IMR-90 (cell line): ENCODE results near the gene SUSD6. TPM values are rescaled to one million over a fixed set of nuclear protein-coding genes. Genes with fewer than 3 reads are reported as not detected.
A peak's percentile ranks its signal among the peaks of the same experiment; 100 is the strongest.

Source experiments
- ATAC-seq: fragments of 200-7000 bp; cut with Tn5 transposase; 2 replicates; pipeline ENCODE4 v1.9.1; 2020; ENCODE audit warnings: low read depth, mild to moderate bottlenecking, moderate library complexity
- BruUV-seq: library from RNA; stranded (reverse); fragments of 400-500 nt; replicated peaks from 2 replicates; lab custom pipeline; 2021; lab: Mats Ljungman, UMichigan
- CTCF ChIA-PET: fragments of 300-600 bp; formaldehyde crosslinking; extraction: SDS; loops from one replicate; lab custom pipeline; 2021; ENCODE audit warnings: antibody characterized with exemption; lab: Yijun Ruan, JAX
- POLR2A ChIA-PET: fragments of 300-600 bp; sonication (Branson Sonifier 250); formaldehyde crosslinking; loops from one replicate; lab custom pipeline; 2022; ENCODE audit warnings: antibody characterized with exemption; ENCODE audit not compliant: unreplicated experiment; lab: Charles Lee
- DNase-seq: peaks from one replicate; pipeline ENCODE4 v3.0.0; 2013
- H2AFZ ChIP-seq: replicated peaks from 2 replicates; pipeline ENCODE3; 2013; ENCODE audit warnings: low read length, mild to moderate bottlenecking; ENCODE audit not compliant: poor library complexity
- H2AK5ac ChIP-seq: 2 replicates; pipeline ENCODE4 v1.6.1; 2013; ENCODE audit warnings: low read depth, low read length, inconsistent platforms
- H2AK9ac ChIP-seq: replicated peaks from 2 replicates; pipeline ENCODE3; 2013; ENCODE audit warnings: mild to moderate bottlenecking, low read depth, low read length, moderate library complexity; ENCODE audit not compliant: poor library complexity
- H2BK120ac ChIP-seq: 2 replicates; pipeline ENCODE4 v1.6.1; 2013; ENCODE audit warnings: low read depth, low read length, inconsistent platforms
- H2BK15ac ChIP-seq: 3 replicates; pipeline ENCODE4 v1.6.1; 2013; ENCODE audit warnings: low read depth, low read length, inconsistent platforms
- H2BK20ac ChIP-seq: 2 replicates; pipeline ENCODE4 v1.6.1; 2013; ENCODE audit warnings: low read depth, mild to moderate bottlenecking, inconsistent platforms, low read length, moderate library complexity
- H2BK5ac ChIP-seq: 2 replicates; pipeline ENCODE4 v1.6.1; 2013; ENCODE audit warnings: mild to moderate bottlenecking, low read depth, low read length, inconsistent platforms; ENCODE audit not compliant: poor library complexity, severe bottlenecking
- H3K14ac ChIP-seq: replicated peaks from 2 replicates; pipeline ENCODE4 v1.6.1; 2013; ENCODE audit warnings: low read depth, low read length, inconsistent platforms
- H3K18ac ChIP-seq: 2 replicates; pipeline ENCODE4 v1.6.1; 2013; ENCODE audit warnings: low read depth, low read length, control low read depth
- H3K23ac ChIP-seq: 2 replicates; pipeline ENCODE4 v1.6.1; 2013; ENCODE audit warnings: low read depth, low read length, inconsistent platforms
- H3K27ac ChIP-seq: 2 replicates; pipeline ENCODE4 v1.5.1; 2013; ENCODE audit warnings: mild to moderate bottlenecking, control low read depth, low read length; ENCODE audit not compliant: insufficient read depth
- H3K27me3 ChIP-seq: 2 replicates; pipeline ENCODE4 v1.6.1; 2013; ENCODE audit warnings: low read length; ENCODE audit not compliant: control insufficient read depth, insufficient read depth
- H3K36me3 ChIP-seq: 2 replicates; pipeline ENCODE4 v1.6.1; 2013; ENCODE audit warnings: low read length, mixed read lengths; ENCODE audit not compliant: control insufficient read depth, insufficient read depth
- H3K4ac ChIP-seq: 2 replicates; pipeline ENCODE4 v1.6.1; 2013; ENCODE audit warnings: low read depth, low read length, inconsistent platforms
- H3K4me1 ChIP-seq: 2 replicates; pipeline ENCODE4 v1.6.1; 2013; ENCODE audit warnings: low read length, mixed read lengths; ENCODE audit not compliant: control insufficient read depth, insufficient read depth
- H3K4me2 ChIP-seq: 2 replicates; pipeline ENCODE4 v1.6.1; 2013; ENCODE audit warnings: low read depth, mild to moderate bottlenecking, control low read depth, low read length, moderate library complexity
- H3K4me3 ChIP-seq: 2 replicates; pipeline ENCODE4 v1.5.1; 2013; ENCODE audit warnings: low read depth, mild to moderate bottlenecking, control low read depth, low read length, moderate library complexity; ENCODE audit not compliant: insufficient read depth
- H3K56ac ChIP-seq: 2 replicates; pipeline ENCODE4 v1.6.1; 2013; ENCODE audit warnings: low read length, inconsistent platforms; ENCODE audit not compliant: insufficient read depth; ENCODE audit errors: extremely low read depth
- H3K79me1 ChIP-seq, 2 experiments: 2 replicates each; pipeline ENCODE4 v1.6.1; 2013; ENCODE audit warnings: low read length in 2 of 2, inconsistent platforms in 1 of 2, low read depth in 1 of 2
- H3K9ac ChIP-seq: 2 replicates; pipeline ENCODE4 v1.6.1; 2013; ENCODE audit warnings: low read depth, low read length, control low read depth
- H3K9me1 ChIP-seq: 2 replicates; pipeline ENCODE4 v1.6.1; 2013; ENCODE audit warnings: low read length, inconsistent platforms; ENCODE audit not compliant: insufficient read depth
- H3K9me3 ChIP-seq: 2 replicates; pipeline ENCODE4 v1.6.1; 2013; ENCODE audit warnings: low read length; ENCODE audit not compliant: control insufficient read depth, insufficient read depth
- H4K20me1 ChIP-seq: 2 replicates; pipeline ENCODE4 v1.6.1; 2013; ENCODE audit warnings: low read length, inconsistent platforms; ENCODE audit not compliant: insufficient read depth
- H4K5ac ChIP-seq: 2 replicates; pipeline ENCODE4 v1.6.1; 2013; ENCODE audit warnings: mild to moderate bottlenecking, low read depth, low read length, control low read depth
- H4K8ac ChIP-seq, 2 experiments: 2 replicates each; pipeline ENCODE4 v1.6.1; 2013; ENCODE audit warnings: low read depth in 2 of 2, low read length in 2 of 2, control low read depth in 1 of 2, inconsistent platforms in 1 of 2
- H4K91ac ChIP-seq: 2 replicates; pipeline ENCODE4 v1.6.1; 2013; ENCODE audit warnings: low read depth, low read length, inconsistent platforms; ENCODE audit not compliant: insufficient read depth
- WGBS, 2 experiments: methylation state at CpG; one replicate each; pipeline versions ENCODE4 v1.1.5 to v1.1.7; 2013; ENCODE audit warnings: missing lambda C conversion rate in 2 of 2; ENCODE audit not compliant: insufficient read length in 1 of 2; ENCODE audit errors: extremely low coverage in 2 of 2; 5-methylcytosine and 5-hydroxymethylcytosine counted together
- dilution Hi-C: fragments of 300-500 bp; cut with HindIII; formaldehyde crosslinking; loops from one replicate; pipeline ENCODE4 v1.14.3; 2018; ENCODE audit warnings: low sequenced_read_pairs; ENCODE audit not compliant: unreplicated experiment
- in situ Hi-C: fragments of 300-500 bp; cut with MboI; formaldehyde crosslinking; loops from 3 replicates; pipeline ENCODE4 v1.14.3; 2019; ENCODE audit warnings: low sequenced_read_pairs, inconsistent platforms, mixed read lengths
- intact Hi-C: fragments of 100-400 bp; cut with micrococcal nuclease; formaldehyde crosslinking; loops from 2 replicates; pipeline ENCODE4 v1.10.0; 2022
- polyA plus RNA-seq, 3 experiments: library from polyadenylated mRNA; depleted of rRNA; stranded (reverse); fragments of >200 nt; gene quantifications; 2 replicates each; pipeline ENCODE4 v1.2.3, GENCODE V29; 2012; ENCODE audit warnings: low replicate concordance in 1 of 3
- total RNA-seq: library from RNA; depleted of rRNA; stranded (reverse); fragments of >200 nt; gene quantifications from 2 replicates; pipeline ENCODE4 v1.2.3, GENCODE V29; 2012
- TF ChIP-seq, protein P1 (sequence below): fragments of 150-350 bp; IDR thresholded peaks from 2 replicates; pipeline ENCODE4 v1.6.1; 2017; ENCODE audit warnings: mild to moderate bottlenecking, antibody characterized with exemption, low read length, low read depth

The SUSD6 gene
- total and polyA plus RNA-seq, 2 of the 4 experiments (the other 2 are of a cell fraction): 2.3 to 10.1 TPM

GRCh38 chr14:69672356-69672755 lies 61.0 kb downstream of the SUSD6 start:
- 83% methylated on average over 1 of the region's 1 CpG; no CpG with 5 or more reads in 1 of the 2 experiments for WGBS, 2 experiments
- Histone ChIP-seq H2BK120ac (no peak overlapping the region), H4K8ac (no peak overlapping the region), H3K14ac (no peak overlapping the region), H3K79me1 (peaks cover 57 to 91% of the 10 kb centered on the region in 2 experiments), H3K4me1 (peaks cover 6% of the 10 kb centered on the region), H3K27ac (no peak overlapping the region), H3K23ac (no peak overlapping the region), H3K9ac (no peak overlapping the region), H2BK20ac (no peak overlapping the region), H3K9me3 (no peaks in the 10 kb centered on the region), H4K20me1 (peaks cover 44% of the 10 kb centered on the region), H3K27me3 (no peaks in the 10 kb centered on the region), H2AK5ac (no peak overlapping the region), H2AFZ (no peak overlapping the region), H3K9me1 (peaks cover 27% of the 10 kb centered on the region), H2BK5ac (no peak overlapping the region), H3K56ac (no peak overlapping the region), H3K18ac (no peak overlapping the region), H3K36me3 (no peaks in the 10 kb centered on the region), H3K4me3 (no peak overlapping the region), H3K4ac (0 out of 2 replicates have a peak overlapping the region, but pooled peaks have one; percentile 9), H3K4me2 (no peak overlapping the region), H4K91ac (no peak overlapping the region), H4K5ac (no peak overlapping the region), H2BK15ac (no peak overlapping the region), H2AK9ac (no peak overlapping the region)
- dilution Hi-C loops: no loop called here
- DNase-seq: no peak
- ChIA-PET POLR2A (no interaction called here), CTCF (interaction anchor here (0.7 kb wide), 1 partner anchor 10 kb away, joined by 3 read pairs; no protein-coding TSS in a partner anchor)
- TF ChIP-seq, protein P1, sequence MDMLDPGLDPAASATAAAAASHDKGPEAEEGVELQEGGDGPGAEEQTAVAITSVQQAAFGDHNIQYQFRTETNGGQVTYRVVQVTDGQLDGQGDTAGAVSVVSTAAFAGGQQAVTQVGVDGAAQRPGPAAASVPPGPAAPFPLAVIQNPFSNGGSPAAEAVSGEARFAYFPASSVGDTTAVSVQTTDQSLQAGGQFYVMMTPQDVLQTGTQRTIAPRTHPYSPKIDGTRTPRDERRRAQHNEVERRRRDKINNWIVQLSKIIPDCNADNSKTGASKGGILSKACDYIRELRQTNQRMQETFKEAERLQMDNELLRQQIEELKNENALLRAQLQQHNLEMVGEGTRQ: no peak
- no peak for ATAC-seq
- intact Hi-C loops: no loop called here
- in situ Hi-C loops: no loop called here
- BruUV-seq: no TSS peak
